Glomerular visceral epithelial cell (primary cell): ENCODE data around the gene ADORA1.

Experiments used
- DNase-seq: peaks from one replicate; pipeline ENCODE4 v3.0.0-alpha.2; 2016; ENCODE audit errors: extremely low spot score

ADORA1 gene

DNA sequence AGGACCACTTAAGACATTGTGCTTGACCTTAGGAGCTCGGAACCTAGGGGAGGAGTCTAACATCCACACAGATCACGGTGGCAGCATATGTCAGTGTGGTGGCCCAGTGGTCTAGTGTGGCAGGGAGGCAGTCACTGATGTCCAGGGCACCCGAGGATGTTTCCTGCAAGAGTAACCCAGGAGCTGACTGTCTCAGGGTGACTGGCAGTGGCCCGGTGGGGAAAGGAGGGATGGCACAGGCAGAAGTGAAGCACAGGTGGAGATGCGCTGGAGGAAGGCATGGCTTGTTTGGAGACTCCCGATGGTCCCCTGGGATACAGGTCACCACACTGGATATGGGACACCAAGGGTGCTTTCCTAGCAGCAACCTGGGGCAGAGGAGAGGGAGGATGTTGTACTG, 85.6 kb downstream of the ADORA1 start:
- DNase-seq: no peak

DNA sequence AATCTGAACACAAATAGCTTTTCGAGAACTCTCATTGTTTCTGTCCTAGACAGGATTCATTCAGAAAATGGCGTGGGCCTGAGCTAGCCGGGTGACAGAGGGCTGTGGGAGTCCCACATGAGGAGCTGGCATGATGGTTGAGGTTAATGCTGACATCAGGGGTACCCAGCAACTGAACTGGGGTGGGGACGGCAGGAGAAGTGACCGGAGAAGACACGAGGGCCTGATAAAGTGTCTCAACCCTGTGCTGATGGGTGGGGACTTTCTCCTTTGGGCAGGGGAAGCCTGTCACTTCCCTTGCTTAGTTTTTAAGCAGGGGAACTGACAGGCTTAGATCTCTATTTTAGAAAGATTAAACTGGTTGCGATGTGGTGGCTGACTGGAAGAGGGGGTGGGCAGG, 87.3 kb downstream of the ADORA1 start:
- DNase-seq: no peak

DNA sequence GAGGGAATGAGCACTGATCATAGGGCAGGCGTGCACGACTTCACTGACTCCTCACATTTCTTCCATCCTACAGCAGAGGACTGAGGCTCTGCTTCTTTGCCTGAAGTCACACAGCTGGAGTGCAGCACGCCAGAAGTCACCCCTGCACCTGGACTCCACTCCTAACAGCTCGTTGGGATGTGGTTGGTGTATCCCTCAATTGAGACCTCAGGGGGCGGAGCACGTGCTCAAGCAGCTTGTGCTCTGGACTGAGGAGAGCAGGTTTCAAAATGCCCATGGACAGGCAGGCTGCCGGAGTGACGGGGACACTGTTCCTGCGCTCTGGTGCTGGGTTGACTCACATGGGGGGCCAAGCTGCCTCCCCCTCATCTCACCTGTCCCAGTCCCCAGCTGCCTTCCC, 88.0 kb downstream of the ADORA1 start:
- no peak for DNase-seq

DNA sequence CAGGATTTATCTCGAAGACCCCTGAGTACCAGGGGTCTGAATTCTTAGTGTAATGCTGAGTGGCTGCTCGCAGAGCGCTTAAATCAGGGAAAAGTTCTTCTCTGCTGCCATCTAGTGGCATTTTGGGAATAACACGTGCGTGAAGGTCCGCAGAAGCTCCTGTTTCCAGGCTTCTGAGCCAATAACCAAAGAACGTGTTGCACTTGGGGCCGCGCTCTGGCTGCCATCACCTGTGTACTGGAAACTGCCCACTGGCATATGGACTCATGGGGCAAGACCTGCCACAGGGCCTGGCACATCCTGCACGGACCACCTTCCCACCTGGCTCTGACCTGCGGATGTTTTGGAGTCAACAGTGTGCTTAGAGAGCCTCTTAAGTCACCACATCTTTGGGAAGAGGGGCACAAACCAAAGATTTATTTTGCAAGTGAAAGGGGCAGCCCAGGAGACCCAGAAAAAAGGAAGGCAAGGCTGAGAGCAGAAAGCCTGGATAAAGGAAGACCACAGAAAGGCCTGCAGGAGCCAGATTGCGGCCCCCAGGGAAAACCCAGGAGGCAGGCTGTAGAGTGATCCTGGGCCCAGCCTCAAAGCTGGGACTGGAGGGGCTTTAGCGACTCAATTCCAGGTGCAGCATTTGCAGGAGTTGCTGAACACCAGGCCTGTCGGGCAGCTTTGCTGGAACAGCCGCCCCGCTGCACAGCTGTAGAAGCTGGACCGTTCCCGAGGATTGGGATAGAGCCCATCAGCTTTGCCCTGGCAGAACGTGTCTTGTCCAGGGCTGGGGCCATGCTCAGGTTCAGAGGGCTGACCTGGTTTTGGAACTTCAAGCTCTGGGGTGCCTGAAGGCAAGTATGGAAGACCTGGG, 89.0 kb downstream of the ADORA1 start:
- peak; percentile 71 for DNase-seq
